LHCN-M2 (cell line): ENCODE measurements around the gene BNIP1. TPM values are rescaled to one million over a fixed set of nuclear protein-coding genes. Genes with fewer than 3 reads are reported as not detected.
"Not testable (repeated sequence)": the region's sequence is repeated elsewhere in the genome, so short reads cannot be mapped to it uniquely, and the experiment has no call there.

ENCODE experiments used
- DNase-seq: peaks from one replicate; pipeline ENCODE4 v3.0.0-alpha.2; 2012; ENCODE audit warnings: low read depth
- polyA plus RNA-seq: library from polyadenylated mRNA; unstranded; fragments of >200 nt; gene quantifications from one replicate; pipeline ENCODE4 v1.2.1, GENCODE V29; 2012; ENCODE audit warnings: missing spikeins
- total RNA-seq: library from RNA; depleted of rRNA; stranded (reverse); fragments of >200 nt; gene quantifications from 2 replicates; pipeline ENCODE4 v1.2.3, GENCODE V29; 2014; rRNA removed

BNIP1 gene
- 15.8 and 17.4 TPM in 2 replicates for total RNA-seq
- 17.4 TPM for polyA plus RNA-seq

GRCh38 chr5:173144200-173145176 is at the start of gene BNIP1:
Gene BNIP1 (plus strand): TSS chr5:173144531. CDS start chr5:173144546, 15 bp downstream.
- peak; percentile 92 for DNase-seq

GRCh38 chr5:173098787-173099186 is 45.5 kb upstream of the BNIP1 start:
- DNase-seq = no peak

- no peak for DNase-seq
Measured at GRCh38 chr5:173099461-173099860, 44.9 kb upstream of the BNIP1 start.

GRCh38 chr5:173101245-173101644 is 43.1 kb upstream of the BNIP1 start:
- no peak for DNase-seq

GRCh38 chr5:173103411-173103810 is 40.9 kb upstream of the BNIP1 start:
- no peak for DNase-seq

- DNase-seq = no peak
Measured at GRCh38 chr5:173108914-173109313, 35.4 kb upstream of the BNIP1 start.

- DNase-seq = no peak
Measured at GRCh38 chr5:173114536-173114935, 29.8 kb upstream of the BNIP1 start.

GRCh38 chr5:173119719-173120118 is 24.6 kb upstream of the BNIP1 start:
- no peak for DNase-seq

- DNase-seq = peak; percentile 52
Measured at GRCh38 chr5:173123416-173123815, 20.9 kb upstream of the BNIP1 start.

- not testable (repeated sequence) for DNase-seq
Measured at GRCh38 chr5:173132166-173132565, 12.2 kb upstream of the BNIP1 start.

- DNase-seq = no peak
Measured at GRCh38 chr5:173138707-173139106, 5.6 kb upstream of the BNIP1 start.

- DNase-seq = no peak
Measured at GRCh38 chr5:173139631-173140030, 4.7 kb upstream of the BNIP1 start.

GRCh38 chr5:173140769-173141168 is 3.6 kb upstream of the BNIP1 start:
- no peak for DNase-seq

- no peak for DNase-seq
Measured at GRCh38 chr5:173143567-173143966, 764 bp upstream of the BNIP1 start.

- DNase-seq = no peak
Measured at GRCh38 chr5:173148354-173148753, 4.0 kb downstream of the BNIP1 start.

- DNase-seq = no peak
Measured at GRCh38 chr5:173152547-173152946, 8.2 kb downstream of the BNIP1 start.

- no peak for DNase-seq
Measured at GRCh38 chr5:173153842-173154241, 9.5 kb downstream of the BNIP1 start.

GRCh38 chr5:173154619-173155018 is 10.3 kb downstream of the BNIP1 start:
- DNase-seq = not testable (repeated sequence)

GRCh38 chr5:173155912-173156311 is 11.6 kb downstream of the BNIP1 start:
- peak; percentile 36 for DNase-seq

GRCh38 chr5:173158366-173158765 is 14.0 kb downstream of the BNIP1 start:
- no peak for DNase-seq

GRCh38 chr5:173159256-173159655 is 14.9 kb downstream of the BNIP1 start:
- no peak for DNase-seq

- DNase-seq = no peak
Measured at GRCh38 chr5:173161148-173161547, 16.8 kb downstream of the BNIP1 start.

- no peak for DNase-seq
Measured at GRCh38 chr5:173163219-173163618, 18.9 kb downstream of the BNIP1 start.
